ENCODE results near the gene GIMAP7. TPM values are rescaled to one million over a fixed set of nuclear protein-coding genes. Genes with fewer than 3 reads are reported as not detected.

GIMAP7 gene
- polyA plus RNA-seq, 3 donors: 12.7 to 16.7 (median 13.0) TPM

DNA sequence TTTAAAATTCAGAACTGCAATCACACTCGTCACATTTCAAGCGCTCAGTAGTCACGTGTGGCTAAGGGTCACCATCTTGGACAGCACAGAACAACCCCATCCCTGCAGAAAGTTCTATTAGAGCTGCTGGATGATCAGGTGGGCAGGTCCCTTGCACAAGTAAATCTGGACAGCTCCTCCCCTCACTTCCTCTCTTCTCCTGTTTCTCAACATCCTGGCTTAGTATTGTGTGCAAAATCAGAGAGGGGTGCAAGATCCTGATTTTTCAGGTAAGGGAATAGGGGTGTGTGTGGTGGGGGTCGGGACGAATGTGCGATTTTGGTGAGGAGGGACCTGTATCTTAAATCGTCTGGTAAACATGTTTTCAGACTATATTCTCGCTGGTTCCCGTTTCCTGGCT, 52.5 kb downstream of the GIMAP7 start, which contains the start of gene GIMAP4:
GIMAP4 (plus strand) TSS at position 222 of the 400 bp plus-strand sequence. CDS start 2,512 bp downstream, outside the sequence.
- DNase-seq: no peak

DNA sequence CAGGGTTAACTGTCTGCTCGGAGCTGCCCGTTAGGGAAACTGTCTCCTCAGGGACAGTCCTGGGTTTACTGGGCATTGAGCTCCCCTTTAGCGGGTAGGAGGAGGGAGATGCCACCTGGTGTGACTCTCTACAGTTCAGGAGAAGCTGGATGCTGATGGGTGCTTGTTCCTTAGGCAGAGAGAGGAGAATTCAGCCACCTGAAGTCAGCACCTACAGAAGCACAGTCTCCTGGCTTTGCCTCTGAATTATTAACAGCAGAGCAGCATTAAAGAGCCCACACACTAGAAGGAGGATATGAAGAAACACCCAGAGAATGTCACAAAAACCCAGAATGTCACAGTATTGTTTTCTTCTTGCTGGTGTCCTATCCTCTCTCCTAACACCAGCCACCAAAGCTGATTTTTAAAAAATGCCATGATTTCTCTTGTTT, 53.2 kb downstream of the GIMAP7 start:
- no peak for DNase-seq

DNA sequence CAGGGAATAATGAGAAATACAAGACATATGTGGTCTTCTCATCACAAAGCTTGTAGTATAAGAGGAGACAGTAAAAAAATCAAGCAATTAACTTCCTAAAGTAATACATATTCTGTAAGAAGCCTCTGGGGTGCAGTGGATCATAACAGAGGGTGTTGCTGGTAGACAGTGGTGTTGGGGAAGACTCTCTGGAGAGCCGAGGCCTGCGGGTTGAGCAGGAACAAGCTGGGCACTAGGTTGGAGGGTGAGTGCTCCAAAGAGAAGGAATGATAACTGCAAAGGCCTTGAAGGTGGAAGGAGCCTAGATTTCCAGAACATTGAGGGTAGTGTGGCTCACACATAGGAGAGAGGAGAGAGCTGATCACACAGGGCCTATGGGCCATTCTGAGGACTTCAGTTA, 54.0 kb downstream of the GIMAP7 start:
- DNase-seq: no peak

DNA sequence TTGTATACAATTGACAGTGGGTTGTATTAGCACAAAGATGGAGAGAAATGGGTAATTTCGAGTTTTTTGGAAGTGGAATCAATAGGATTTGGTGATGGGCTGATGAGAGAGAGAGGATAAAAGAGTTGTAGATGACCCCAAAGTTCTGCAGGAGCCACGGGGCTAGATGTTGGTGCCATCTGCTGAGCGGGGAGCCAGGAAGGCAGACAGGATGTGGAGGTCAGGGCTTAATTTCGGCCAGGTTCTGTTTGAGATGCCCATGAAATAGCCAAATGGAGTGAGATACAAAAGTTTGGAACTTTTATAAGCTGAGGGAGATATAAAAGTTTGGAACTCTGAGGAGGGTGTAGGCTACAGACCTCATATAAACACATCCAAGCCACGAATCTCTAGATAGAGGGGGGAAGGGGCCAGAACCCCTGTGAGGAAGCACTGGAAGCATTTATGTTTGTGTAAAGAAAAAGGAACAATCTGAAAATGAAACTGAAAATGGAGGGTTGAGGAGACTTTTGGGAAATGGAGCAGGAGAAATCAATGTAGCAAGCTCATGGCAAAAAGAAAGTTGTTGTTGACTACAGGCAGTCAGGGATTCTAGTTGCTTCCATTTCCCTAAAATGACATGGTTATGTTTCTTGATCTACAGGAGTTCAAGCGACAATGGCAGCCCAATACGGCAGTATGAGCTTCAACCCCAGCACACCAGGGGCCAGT, 54.7 kb downstream of the GIMAP7 start:
- no peak for DNase-seq

Other genes with a start within 250 kb of the GIMAP7 start
- gene LRRC61, start 191.5 kb upstream of the GIMAP7 start, polyA plus RNA-seq (ENCODE audit: insufficient read length in 3 of 3): 10 to 100 TPM; 25.1 to 33.1 (median 30.3) TPM
- gene ACTR3C, start 191.3 kb upstream of the GIMAP7 start, polyA plus RNA-seq (ENCODE audit: insufficient read length in 3 of 3): 10 to 100 TPM in 1 of 3 donors, 1 to 10 TPM in 2; 8.7 to 10.7 (median 9.1) TPM
- 10 to 100 TPM; 40.9 to 55.6 (median 54.0) TPM for gene RARRES2, start 173.2 kb upstream of the GIMAP7 start, polyA plus RNA-seq (ENCODE audit: insufficient read length in 3 of 3)
- 100 to 1,000 TPM in 2 of 3 donors, 10 to 100 TPM in 1; 97.8 to 123 (median 119) TPM for gene REPIN1, start 146.1 kb upstream of the GIMAP7 start, polyA plus RNA-seq (ENCODE audit: insufficient read length in 3 of 3)
- gene ZNF775, start 135.5 kb upstream of the GIMAP7 start, polyA plus RNA-seq (ENCODE audit: insufficient read length in 3 of 3): 1 to 10 TPM; 8.4 to 9.7 (median 8.6) TPM
- gene GIMAP8, start 64.2 kb upstream of the GIMAP7 start, polyA plus RNA-seq (ENCODE audit: insufficient read length in 3 of 3): 1 to 10 TPM; 8.6 to 8.9 (median 8.8) TPM
- gene GIMAP4, start 52.5 kb downstream of the GIMAP7 start, polyA plus RNA-seq (ENCODE audit: insufficient read length in 3 of 3): 10 to 100 TPM; 20.4 to 24.8 (median 22.3) TPM
- 10 to 100 TPM; 14.0 to 16.3 (median 14.3) TPM for gene GIMAP6, start 117.5 kb downstream of the GIMAP7 start, polyA plus RNA-seq (ENCODE audit: insufficient read length in 3 of 3)
- gene GIMAP2, start 170.8 kb downstream of the GIMAP7 start, polyA plus RNA-seq (ENCODE audit: insufficient read length in 3 of 3): 1 to 10 TPM; 5.7 to 7.2 (median 7.0) TPM
- gene GIMAP1, start 201.7 kb downstream of the GIMAP7 start, polyA plus RNA-seq (ENCODE audit: insufficient read length in 3 of 3): 1 to 10 TPM; 2.3 to 2.5 (median 2.4) TPM
- gene GIMAP5, start 222.5 kb downstream of the GIMAP7 start, polyA plus RNA-seq (ENCODE audit: insufficient read length in 3 of 3): 1 to 10 TPM; 4.3 to 7.3 (median 6.1) TPM

All from renal pelvis (tissue), 4 donors.